SK-N-DZ (cell line): ENCODE results near the gene S100A13.
"Not testable (repeated sequence)": the region's sequence is repeated elsewhere in the genome, so short reads cannot be mapped to it uniquely, and the experiment has no call there.

Experiments used
- DNase-seq: peaks from one replicate; pipeline ENCODE4 v3.0.0-alpha.2; 2015; ENCODE audit warnings: low spot score

The S100A13 gene

GRCh38 chr1:153608089-153608682 lies 19.1 kb downstream of the S100A13 start:
- DNase-seq = no peak

GRCh38 chr1:153607381-153607780 lies 19.9 kb downstream of the S100A13 start:
- DNase-seq = no peak

GRCh38 chr1:153606194-153606593 lies 21.1 kb downstream of the S100A13 start:
- DNase-seq = no peak

- DNase-seq = no peak
Measured at GRCh38 chr1:153602749-153603148, 24.6 kb downstream of the S100A13 start.

GRCh38 chr1:153599847-153600246 lies 27.5 kb downstream of the S100A13 start:
- DNase-seq = no peak

GRCh38 chr1:153598309-153599172 lies 28.8 kb downstream of the S100A13 start:
- no peak for DNase-seq

- no peak for DNase-seq
Measured at GRCh38 chr1:153597206-153597605, 30.1 kb downstream of the S100A13 start.

GRCh38 chr1:153592748-153593147 lies 34.6 kb downstream of the S100A13 start:
- DNase-seq = no peak

- no peak for DNase-seq
Measured at GRCh38 chr1:153588482-153588881, 38.8 kb downstream of the S100A13 start.

GRCh38 chr1:153588033-153588432 lies 39.3 kb downstream of the S100A13 start:
- DNase-seq = not testable (repeated sequence)

- no peak for DNase-seq
Measured at GRCh38 chr1:153587314-153587713, 40.0 kb downstream of the S100A13 start.

GRCh38 chr1:153586347-153586746 lies 41.0 kb downstream of the S100A13 start:
- DNase-seq = no peak

- no peak for DNase-seq
Measured at GRCh38 chr1:153585006-153585405, 42.3 kb downstream of the S100A13 start.

GRCh38 chr1:153583976-153584375 lies 43.3 kb downstream of the S100A13 start:
- no peak for DNase-seq

- DNase-seq = not testable (repeated sequence)
Measured at GRCh38 chr1:153583514-153583913, 43.8 kb downstream of the S100A13 start.

GRCh38 chr1:153582836-153583235 lies 44.5 kb downstream of the S100A13 start:
- not testable (repeated sequence) for DNase-seq

- DNase-seq = no peak
Measured at GRCh38 chr1:153578936-153579335, 48.4 kb downstream of the S100A13 start.

- no peak for DNase-seq
Measured at GRCh38 chr1:153578490-153578889, 48.8 kb downstream of the S100A13 start.

GRCh38 chr1:153577624-153578051 lies 49.7 kb downstream of the S100A13 start:
- no peak for DNase-seq

- DNase-seq = no peak
Measured at GRCh38 chr1:153577138-153577537, 50.2 kb downstream of the S100A13 start.

GRCh38 chr1:153575497-153575896 lies 51.8 kb downstream of the S100A13 start:
- DNase-seq = not testable (repeated sequence)

GRCh38 chr1:153575081-153575491 lies 52.2 kb downstream of the S100A13 start:
- not testable (repeated sequence) for DNase-seq

- no peak for DNase-seq
Measured at GRCh38 chr1:153573351-153573750, 54.0 kb downstream of the S100A13 start.
